Motor neuron (in vitro differentiated cells): ENCODE results near the gene PIP5KL1. TPM values are rescaled to one million over a fixed set of nuclear protein-coding genes. Genes with fewer than 3 reads are reported as not detected.
A peak's percentile ranks its signal among the peaks of the same experiment; 100 is the strongest.

Source experiments
- ATAC-seq, 8 experiments: fragments of 200-7000 bp; cut with Tn5 transposase; replicated peaks in 6 of 8; 2 replicates each; pipeline ENCODE4 v1.8.0; 2021; ENCODE audit warnings: mild to moderate bottlenecking in 8 of 8, moderate library complexity in 8 of 8
- H3K27ac ChIP-seq, 2 donors: fragments of 250-450 bp; sonication (Bioruptor Pico); 2 replicates each; pipeline ENCODE4 v1.9.0; 2021; ENCODE audit warnings: antibody characterized with exemption in 2 of 2, mild to moderate bottlenecking in 2 of 2, moderate library complexity in 1 of 2
- H3K4me1 ChIP-seq, 2 donors: fragments of 250-450 bp; sonication (Bioruptor Pico); replicated peaks in 1 of 2; 2 replicates each; pipeline ENCODE4 v1.6.1; 2021; ENCODE audit warnings: antibody characterized with exemption in 2 of 2, mild to moderate bottlenecking in 2 of 2, moderate library complexity in 1 of 2
- H3K4me3 ChIP-seq, 5 donors: fragments of 250-450 bp; sonication (Bioruptor Pico); 2 replicates each; pipeline ENCODE4 v1.9.0; 2021; ENCODE audit warnings: antibody characterized with exemption in 5 of 5, mild to moderate bottlenecking in 5 of 5, moderate library complexity in 4 of 5
- WGBS, 10 experiments: fragments of 450-650 bp; shearing (Covaris generic); methylation state at CpG; one replicate each; pipeline ENCODE4 v1.0.0; 2022; 5-methylcytosine and 5-hydroxymethylcytosine counted together
- in situ Hi-C, 9 experiments: fragments of 400-800 bp; cut with MboI; loops; one replicate each; pipeline ENCODE4 v1.15.0; 2021; ENCODE audit warnings: low sequenced_read_pairs in 9 of 9, low pct_unique_long_range_greater_than_20kb in 2 of 9; ENCODE audit not compliant: unreplicated experiment in 9 of 9
- total RNA-seq, 8 experiments: library from RNA; unstranded; fragments of 300-600 nt; gene quantifications; 2 replicates each; pipeline versions ENCODE4 v1.2.3 to v1.2.4, GENCODE V29; 2022

Gene PIP5KL1
- total RNA-seq, 8 experiments from 2014 or later: 0.66 to 4.9 (median 3.1) TPM

GRCh38 chr9:127873886-127874285 is 56.7 kb downstream of the PIP5KL1 start:
- H3K27ac ChIP-seq: peak overlapping the region in 1 of 2 donors; percentile 37
- no peak overlapping the region for H3K4me3 ChIP-seq
- in situ Hi-C loops: no loop called here
- WGBS, 10 experiments: 0 to 90% (median 62%) methylated on average over 1 to 2 of the region's 10 CpGs; no CpG with 5 or more reads in 6 of the 10 experiments
- ATAC-seq: peak in 1 of 8 experiments; percentile 8
- peaks cover 33 to 58% of the 10 kb centered on the region in 2 donors for H3K4me1 ChIP-seq

GRCh38 chr9:127873223-127873691 is 57.3 kb downstream of the PIP5KL1 start:
- peaks cover 32 to 57% of the 10 kb centered on the region in 2 donors for H3K4me1 ChIP-seq
- H3K4me3 ChIP-seq: no peak overlapping the region
- peak overlapping the region in 1 of 2 donors; percentile 63 for H3K27ac ChIP-seq
- in situ Hi-C loops: no loop called here
- peak in 5 of 8 experiments; percentile 42 to 63 (median 60) for ATAC-seq
- 10 to 40% (median 33%) methylated on average over 1 to 2 of the region's 19 CpGs; no CpG with 5 or more reads in 7 of the 10 experiments for WGBS, 10 experiments

- no peak for ATAC-seq
- Histone ChIP-seq H3K4me3 (no peak overlapping the region), H3K4me1 (peaks cover 26 to 50% of the 10 kb centered on the region in 2 donors), H3K27ac (peak overlapping the region in 1 of 2 donors; percentile 63)
- in situ Hi-C loops: no loop called here
- 60 to 100% (median 78%) methylated on average over 1 to 5 of the region's 20 CpGs; no CpG with 5 or more reads in 6 of the 10 experiments for WGBS, 10 experiments
These were observed 58.0 kb downstream of the PIP5KL1 start for GRCh38 chr9:127872369-127873222.

- H3K4me3 ChIP-seq: no peak overlapping the region
- H3K27ac ChIP-seq: no peak overlapping the region
- peaks cover 21 to 41% of the 10 kb centered on the region in 2 donors for H3K4me1 ChIP-seq
- WGBS, 10 experiments: 60 to 100% (median 79%) methylated on average over 1 to 4 of the region's 9 CpGs; no CpG with 5 or more reads in 2 of the 10 experiments
- ATAC-seq: no peak
- in situ Hi-C loops: no loop called here
These were observed 59.0 kb downstream of the PIP5KL1 start for GRCh38 chr9:127871531-127871930.

- no peak for ATAC-seq
- in situ Hi-C loops: no loop called here
- H3K27ac ChIP-seq: no peak overlapping the region
- peaks cover 21 to 34% of the 10 kb centered on the region in 2 donors for H3K4me1 ChIP-seq
- no peak overlapping the region for H3K4me3 ChIP-seq
- WGBS, 10 experiments: 62 to 100% (median 80%) methylated on average over 1 to 8 of the region's 12 CpGs; no CpG with 5 or more reads in 5 of the 10 experiments
These were observed 59.7 kb downstream of the PIP5KL1 start for GRCh38 chr9:127870887-127871286.

Other genes starting within 250 kb of the PIP5KL1 start
- 1 to 10 TPM in 6 of 8 experiments, under 1 TPM in 2; 0.87 to 9.0 (median 1.9) TPM for gene CFAP157, start 223.8 kb downstream of the PIP5KL1 start, total RNA-seq
- 10 to 100 TPM in 4 of 8 experiments, 1 to 10 TPM in 4; 6.1 to 48.9 (median 11.5) TPM for gene PTRH1, start 215.1 kb downstream of the PIP5KL1 start, total RNA-seq
- gene TTC16, start 214.7 kb downstream of the PIP5KL1 start, total RNA-seq: under 1 TPM; 0.05 to 0.57 (median 0.28) TPM
- gene TOR2A, start 195.5 kb downstream of the PIP5KL1 start, total RNA-seq: 10 to 100 TPM in 6 of 8 experiments, 1 to 10 TPM in 2; 5.5 to 18.1 (median 11.8) TPM
- gene SH2D3C, start 152.1 kb downstream of the PIP5KL1 start, total RNA-seq: 10 to 100 TPM in 2 of 8 experiments, 1 to 10 TPM in 4, under 1 TPM in 2; 0.14 to 12.5 (median 6.5) TPM
- gene CDK9, start 144.7 kb downstream of the PIP5KL1 start, total RNA-seq: 10 to 100 TPM; 20.1 to 48.7 (median 29.8) TPM
- 10 to 100 TPM; 13.6 to 55.7 (median 28.6) TPM for gene FPGS, start 127.9 kb downstream of the PIP5KL1 start, total RNA-seq
- 10 to 100 TPM in 3 of 8 experiments, 1 to 10 TPM in 2, under 1 TPM in 3; 0.21 to 28.1 (median 2.4) TPM for gene ENG, start 76.1 kb downstream of the PIP5KL1 start, total RNA-seq
- 100 to 1,000 TPM in 1 of 8 experiments, 10 to 100 TPM in 7; 27.8 to 238 (median 47.0) TPM for gene AK1, start 53.1 kb downstream of the PIP5KL1 start, total RNA-seq
- gene ST6GALNAC6, start 31.2 kb downstream of the PIP5KL1 start, total RNA-seq: 10 to 100 TPM in 4 of 8 experiments, 1 to 10 TPM in 4; 5.6 to 48.8 (median 17.5) TPM
- 10 to 100 TPM in 6 of 8 experiments, 1 to 10 TPM in 2; 6.5 to 54.7 (median 14.6) TPM for gene ST6GALNAC4, start 13.7 kb downstream of the PIP5KL1 start, total RNA-seq
- 10 to 100 TPM; 22.5 to 37.6 (median 28.8) TPM for gene DPM2, start 7.1 kb upstream of the PIP5KL1 start, total RNA-seq
- gene EEIG1, start 50.2 kb upstream of the PIP5KL1 start, total RNA-seq: 10 to 100 TPM in 5 of 8 experiments, 1 to 10 TPM in 3; 4.7 to 29.8 (median 13.3) TPM
- gene NAIF1, start 136.5 kb upstream of the PIP5KL1 start, total RNA-seq: 1 to 10 TPM; 6.4 to 9.0 (median 8.0) TPM
- 10 to 100 TPM in 7 of 8 experiments, 1 to 10 TPM in 1; 10.0 to 39.7 (median 19.0) TPM for gene SLC25A25, start 137.5 kb upstream of the PIP5KL1 start, total RNA-seq
- 100 to 1,000 TPM in 1 of 8 experiments, 10 to 100 TPM in 7; 42.6 to 111 (median 50.9) TPM for gene PTGES2, start 197.0 kb upstream of the PIP5KL1 start, total RNA-seq
- gene LCN2, start 218.7 kb upstream of the PIP5KL1 start, total RNA-seq: 1 to 10 TPM in 3 of 8 experiments, under 1 TPM in 2, not detected in 3; 0.76 to 3.3 (median 1.6) TPM
- gene BBLN, start 229.5 kb upstream of the PIP5KL1 start, total RNA-seq: 100 to 1,000 TPM in 5 of 8 experiments, 10 to 100 TPM in 3; 60.0 to 233 (median 148) TPM